LNCaP clone FGC (cell line): ENCODE data around the gene SEMA3F.

ENCODE experiments used
- DNase-seq: peaks from one replicate; pipeline ENCODE4 v3.0.0-alpha.2; 2011; ENCODE audit warnings: low read depth
- H3K4me3 ChIP-seq: 2 replicates; pipeline ENCODE4 v1.5.1; 2011; ENCODE audit warnings: mild to moderate bottlenecking, low read depth, low read length, control low read depth
- TF ChIP-seq, protein P1 (sequence below): IDR thresholded peaks from 2 replicates; pipeline ENCODE4 v1.5.1; 2012; ENCODE audit warnings: mild to moderate bottlenecking; ENCODE audit not compliant: control insufficient read depth, insufficient read depth; ENCODE audit errors: extremely low read depth

The SEMA3F gene

DNA sequence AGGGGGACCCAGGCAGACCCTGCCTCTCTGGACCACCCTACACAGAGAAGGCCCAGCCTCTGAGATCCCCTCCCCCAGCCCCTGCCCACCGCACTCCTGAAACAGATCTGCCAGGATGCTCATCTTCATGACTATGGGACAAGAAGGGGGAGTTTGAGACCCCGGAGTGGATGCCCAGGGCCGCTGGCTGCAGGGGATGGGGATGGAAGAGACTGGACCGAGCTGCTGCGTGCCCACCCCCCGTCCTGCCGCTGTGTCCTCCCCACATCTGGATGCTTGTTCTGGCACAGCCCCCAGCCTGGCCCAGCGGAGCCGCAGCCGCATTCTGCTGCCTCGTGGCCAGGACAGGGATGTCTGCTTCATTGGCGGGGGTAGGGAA lies 30.3 kb upstream of the SEMA3F start:
- H3K4me3 ChIP-seq, result no peak overlapping the region
- DNase-seq, result no peak
- TF ChIP-seq, protein P1, sequence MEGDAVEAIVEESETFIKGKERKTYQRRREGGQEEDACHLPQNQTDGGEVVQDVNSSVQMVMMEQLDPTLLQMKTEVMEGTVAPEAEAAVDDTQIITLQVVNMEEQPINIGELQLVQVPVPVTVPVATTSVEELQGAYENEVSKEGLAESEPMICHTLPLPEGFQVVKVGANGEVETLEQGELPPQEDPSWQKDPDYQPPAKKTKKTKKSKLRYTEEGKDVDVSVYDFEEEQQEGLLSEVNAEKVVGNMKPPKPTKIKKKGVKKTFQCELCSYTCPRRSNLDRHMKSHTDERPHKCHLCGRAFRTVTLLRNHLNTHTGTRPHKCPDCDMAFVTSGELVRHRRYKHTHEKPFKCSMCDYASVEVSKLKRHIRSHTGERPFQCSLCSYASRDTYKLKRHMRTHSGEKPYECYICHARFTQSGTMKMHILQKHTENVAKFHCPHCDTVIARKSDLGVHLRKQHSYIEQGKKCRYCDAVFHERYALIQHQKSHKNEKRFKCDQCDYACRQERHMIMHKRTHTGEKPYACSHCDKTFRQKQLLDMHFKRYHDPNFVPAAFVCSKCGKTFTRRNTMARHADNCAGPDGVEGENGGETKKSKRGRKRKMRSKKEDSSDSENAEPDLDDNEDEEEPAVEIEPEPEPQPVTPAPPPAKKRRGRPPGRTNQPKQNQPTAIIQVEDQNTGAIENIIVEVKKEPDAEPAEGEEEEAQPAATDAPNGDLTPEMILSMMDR, result no peak

DNA sequence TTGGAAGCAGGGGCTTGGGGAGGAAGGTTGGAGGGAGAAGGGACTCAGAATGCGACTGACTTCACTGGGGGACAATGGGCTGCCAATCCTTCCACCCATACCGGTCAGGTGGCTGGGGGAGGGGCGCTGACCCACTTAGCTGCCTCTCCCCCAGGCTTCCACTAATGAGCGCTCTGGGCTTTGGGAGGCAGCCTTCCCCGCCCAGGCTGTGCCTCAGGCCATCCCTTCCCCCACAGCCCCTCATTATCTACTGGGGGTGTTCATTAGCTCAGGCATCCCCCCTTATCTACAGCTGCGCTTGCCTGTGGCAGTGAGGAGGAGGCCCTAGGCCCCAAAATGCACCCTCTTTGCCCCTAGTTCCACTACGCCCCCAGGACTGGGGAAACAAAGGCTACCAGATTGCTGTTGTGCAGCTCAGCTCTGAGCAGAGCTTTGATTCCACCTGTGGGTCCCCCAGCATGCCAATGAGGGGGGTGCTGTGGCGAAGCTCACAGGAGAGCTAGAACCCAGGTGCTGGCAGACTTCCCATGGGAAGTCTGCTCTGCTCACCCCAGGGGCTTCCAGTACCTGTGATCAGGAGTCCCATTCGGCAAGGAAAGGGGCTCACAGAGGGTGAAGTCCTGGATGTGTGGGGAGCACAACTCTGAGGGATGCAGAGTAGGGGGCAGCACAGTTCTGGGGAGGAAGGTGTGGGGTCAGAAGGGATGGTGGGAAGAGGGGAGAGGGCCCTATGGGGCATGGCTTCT lies 29.4 kb upstream of the SEMA3F start:
- TF ChIP-seq, protein P1, result no peak
- DNase-seq, result no peak
- no peak overlapping the region for H3K4me3 ChIP-seq

DNA sequence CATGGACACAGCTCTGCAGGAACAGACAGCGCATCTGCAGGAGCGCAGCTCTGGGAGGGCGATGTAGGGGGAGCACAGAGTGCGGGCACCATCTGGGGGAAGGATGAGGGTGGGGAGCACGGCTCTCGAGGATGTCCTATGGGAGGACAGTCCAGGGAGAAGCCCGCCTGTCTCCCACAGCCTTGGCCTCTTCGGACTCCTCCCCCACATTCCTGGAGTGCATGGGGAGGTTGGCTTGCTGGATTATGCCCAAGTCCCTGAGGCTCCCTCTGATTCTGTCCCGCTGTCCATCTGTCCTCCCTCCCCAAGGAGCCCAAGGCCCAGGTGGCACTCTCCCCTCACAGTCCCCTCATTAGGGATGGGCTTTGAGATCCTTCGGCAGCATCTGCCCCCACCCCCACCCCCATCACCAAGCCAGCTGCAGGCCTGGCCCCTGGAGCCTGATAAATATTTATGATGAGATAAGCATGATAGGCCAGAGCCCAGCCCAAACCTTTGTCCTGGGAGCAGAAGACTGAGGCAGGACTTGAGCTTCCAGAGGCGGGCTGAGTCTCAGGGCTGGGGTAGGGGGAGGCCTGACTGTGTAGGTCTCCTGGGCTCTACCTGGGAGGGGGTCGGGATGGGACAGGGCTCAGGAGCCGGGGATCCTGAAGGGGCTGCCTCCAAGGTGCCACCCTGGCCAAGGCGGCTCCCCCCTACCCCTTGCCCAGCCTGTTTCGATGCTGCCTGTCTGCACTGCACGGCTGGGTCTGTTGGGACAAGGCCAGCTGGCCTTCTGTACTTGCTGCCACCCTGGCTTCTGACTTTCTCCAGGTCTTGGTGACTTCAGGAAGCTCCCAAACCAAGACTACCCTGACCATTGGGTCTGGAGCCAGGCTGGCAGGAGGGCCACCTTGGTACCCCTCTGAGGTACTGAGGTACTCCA lies 28.6 kb upstream of the SEMA3F start:
- TF ChIP-seq, protein P1, result no peak
- no peak for DNase-seq
- H3K4me3 ChIP-seq, result no peak overlapping the region

DNA sequence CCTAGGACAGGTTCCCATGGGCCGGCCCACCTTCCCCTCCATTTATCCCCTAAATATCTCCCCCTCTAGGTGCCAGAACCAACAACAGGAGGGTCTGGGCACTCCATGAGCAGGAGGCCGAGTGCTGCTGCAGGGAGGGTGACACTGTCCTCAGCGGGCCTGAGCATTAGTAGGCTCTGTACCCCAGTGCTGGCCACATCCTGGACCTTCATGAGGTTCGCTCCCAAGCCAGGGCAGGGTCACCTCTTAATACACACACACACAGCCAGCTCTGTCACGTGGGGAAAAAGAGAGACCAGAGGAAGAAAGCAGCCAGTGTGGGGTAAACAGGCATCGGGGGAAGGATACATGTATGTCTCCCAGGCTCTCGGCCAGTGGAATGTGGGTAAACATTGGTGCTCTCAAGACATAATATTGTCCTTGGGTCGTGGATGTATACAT lies 27.9 kb upstream of the SEMA3F start:
- DNase-seq, result peak; percentile 62
- TF ChIP-seq, protein P1, result no peak
- no peak overlapping the region for H3K4me3 ChIP-seq

DNA sequence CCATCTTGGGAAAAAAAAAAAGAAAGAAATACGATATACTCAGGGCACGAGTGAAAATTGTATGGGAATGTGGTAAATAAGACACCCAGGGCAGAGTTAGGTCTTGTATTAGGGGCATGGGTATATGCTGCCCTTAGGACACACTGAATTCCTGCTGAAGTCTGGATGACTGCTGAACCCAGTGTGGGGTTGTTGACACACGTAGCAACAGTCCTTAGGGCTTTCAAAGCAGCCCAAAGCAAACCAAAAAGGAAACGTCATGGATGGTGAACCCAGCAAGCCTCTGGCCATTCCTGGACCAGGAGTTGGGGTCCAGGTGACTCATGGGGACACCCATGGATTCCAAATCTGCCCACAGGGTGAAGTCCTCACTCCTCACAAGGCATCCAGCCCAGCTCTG lies 27.1 kb upstream of the SEMA3F start:
- TF ChIP-seq, protein P1, result no peak
- no peak for DNase-seq
- H3K4me3 ChIP-seq, result no peak overlapping the region

DNA sequence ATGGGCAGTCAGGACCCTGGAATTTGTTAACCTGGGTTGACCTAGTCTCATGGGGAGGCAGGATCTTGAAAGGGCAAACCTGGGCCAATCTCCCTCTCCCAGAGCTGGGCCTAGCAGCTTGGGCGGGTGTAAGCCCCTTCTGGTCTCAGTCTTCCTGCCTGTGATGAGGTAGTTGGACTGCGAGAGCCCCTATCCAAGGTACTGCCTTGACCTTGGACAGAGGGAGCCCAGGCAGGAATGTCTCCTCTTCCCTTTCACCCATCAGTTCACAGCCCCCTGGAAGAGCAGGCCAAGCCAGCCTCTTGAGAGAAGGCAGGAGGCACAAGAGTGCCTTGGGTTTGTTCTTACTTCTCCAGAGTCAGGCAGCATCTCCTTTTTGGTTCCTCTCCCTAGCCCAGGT lies 24.7 kb upstream of the SEMA3F start:
- TF ChIP-seq, protein P1, result no peak
- no peak overlapping the region for H3K4me3 ChIP-seq
- DNase-seq, result no peak
